Gastroesophageal sphincter (tissue), 3 donors: ENCODE data around the gene PARD3B.

Experiments
- CTCF ChIP-seq, 4 experiments: fragments of 200-600 bp in 2 of 4; fragments of 450-650 bp in 2 of 4; sonication (generic) in 1 of 4; IDR thresholded peaks; one replicate each; pipeline ENCODE4 v1.5.1; 2017 to 2019; ENCODE audit warnings: antibody characterized with exemption in 4 of 4, mild to moderate bottlenecking in 2 of 4, moderate library complexity in 2 of 4
- POLR2A ChIP-seq, 2 donors: fragments of 450-650 bp; IDR thresholded peaks; one replicate each; pipeline ENCODE4 v1.6.1; 2017; ENCODE audit warnings: antibody characterized with exemption in 2 of 2, mild to moderate bottlenecking in 2 of 2, moderate library complexity in 1 of 2
- POLR2AphosphoS5 ChIP-seq: sonication (generic); formaldehyde crosslinking; IDR thresholded peaks from one replicate; pipeline ENCODE4 v1.6.1; 2017; ENCODE audit warnings: antibody characterized with exemption

GRCh38 chr2:204604061-204604460 lies 58.8 kb downstream of the PARD3B start:
- TF ChIP-seq CTCF (IDR thresholded peaks at IDR 0.05) (no peak), POLR2AphosphoS5 (no peak), POLR2A (IDR thresholded peaks at IDR 0.05) (no peak)
